Endothelial cell of umbilical vein (primary cell): ENCODE data around the gene TTLL7. TPM values are rescaled to one million over a fixed set of nuclear protein-coding genes. Genes with fewer than 3 reads are reported as not detected.

ENCODE experiments used
- BruUV-seq: library from RNA; stranded (reverse); fragments of 400-500 nt; replicated peaks from 2 replicates; lab custom pipeline; 2021; lab: Mats Ljungman, UMichigan
- CTCF ChIA-PET: fragments of 300-600, 350-600 bp; sonication (Branson Sonifier 250); formaldehyde crosslinking; loops from one replicate; lab custom pipeline; 2021; ENCODE audit warnings: antibody characterized with exemption, inconsistent platforms; lab: Charles Lee
- POLR2A ChIA-PET: fragments of 300-600, 350-600 bp; sonication (Branson Sonifier 250); formaldehyde crosslinking; loops from one replicate; lab custom pipeline; 2021; ENCODE audit warnings: antibody characterized with exemption, inconsistent platforms; lab: Charles Lee
- DNase-seq: peaks from one replicate; pipeline ENCODE4 v3.0.0-alpha.2; 2011; ENCODE audit warnings: low read depth, low spot score
- FAIRE-seq: peaks from 2 replicates; lab custom pipeline; 2011; peaks lifted over from hg19 to GRCh38; lab: Jason Lieb, UNC
- H2AFZ ChIP-seq: 2 replicates; pipeline ENCODE4 v1.6.0; 2012; ENCODE audit warnings: low read depth, low read length, control low read depth, inconsistent platforms
- H3K27ac ChIP-seq: 2 replicates; pipeline ENCODE4 v1.5.1; 2011; ENCODE audit warnings: low read depth, mild to moderate bottlenecking, control low read depth, low read length, moderate library complexity; ENCODE audit not compliant: insufficient read depth
- H3K27me3 ChIP-seq, 2 experiments: 2 replicates each; pipeline versions ENCODE4 v1.6.0 to v1.6.1; 2011; ENCODE audit warnings: low read length in 2 of 2, mixed read lengths in 1 of 2; ENCODE audit not compliant: control insufficient read depth in 2 of 2, insufficient read depth in 2 of 2
- H3K36me3 ChIP-seq, 2 experiments: 2 replicates in 1 of 2; 3 replicates in 1 of 2; pipeline ENCODE4 v1.5.1; 2011; ENCODE audit warnings: low read length in 2 of 2, mild to moderate bottlenecking in 1 of 2, moderate library complexity in 1 of 2; ENCODE audit not compliant: control insufficient read depth in 2 of 2, insufficient read depth in 2 of 2; ENCODE audit errors: extremely low read depth in 1 of 2
- H3K4me1 ChIP-seq: 3 replicates; pipeline ENCODE4 v1.5.1; 2011; ENCODE audit warnings: mild to moderate bottlenecking, low read length; ENCODE audit not compliant: control insufficient read depth, insufficient read depth; ENCODE audit errors: extremely low read depth
- H3K4me2 ChIP-seq: 2 replicates; pipeline ENCODE4 v1.6.1; 2011; ENCODE audit warnings: low read length, control low read depth, mixed read lengths; ENCODE audit not compliant: insufficient read depth
- H3K4me3 ChIP-seq, 3 experiments: fragments of 200-600 bp in 1 of 3; sonication (generic), shearing (Covaris generic) in 1 of 3; replicated peaks in 1 of 3; 2 replicates each; pipeline ENCODE4 v1.5.1; 2011 to 2016; ENCODE audit warnings: control low read depth in 3 of 3, low read length in 3 of 3, mild to moderate bottlenecking in 2 of 3, inconsistent platforms in 1 of 3, low read depth in 1 of 3, moderate library complexity in 1 of 3; ENCODE audit not compliant: insufficient read depth in 1 of 3
- H3K79me2 ChIP-seq: 2 replicates; pipeline ENCODE4 v1.6.0; 2012; ENCODE audit warnings: low read length, inconsistent platforms; ENCODE audit not compliant: control insufficient read depth, insufficient read depth
- H3K9ac ChIP-seq: replicated peaks from 2 replicates; pipeline ENCODE3; 2011; ENCODE audit warnings: low read length, control low read depth; ENCODE audit not compliant: insufficient read depth; ENCODE audit errors: extremely low read depth
- H3K9me1 ChIP-seq: replicated peaks from 3 replicates; pipeline ENCODE4 v1.6.0; 2011; ENCODE audit warnings: mild to moderate bottlenecking, low read length; ENCODE audit not compliant: control insufficient read depth, insufficient read depth; ENCODE audit errors: extremely low read depth
- H3K9me3 ChIP-seq: replicated peaks from 2 replicates; pipeline ENCODE4 v1.5.1; 2012; ENCODE audit warnings: low read length, inconsistent platforms; ENCODE audit not compliant: control insufficient read depth, insufficient read depth
- H4K20me1 ChIP-seq: replicated peaks from 2 replicates; pipeline ENCODE3; 2011; ENCODE audit warnings: mild to moderate bottlenecking, low read length; ENCODE audit not compliant: control insufficient read depth, insufficient read depth; ENCODE audit errors: extremely low read depth
- CTCF ChIP-seq, 2 donors: IDR thresholded peaks; 1 replicate in 1 of 2; 2 replicates in 1 of 2; pipeline ENCODE4 v1.5.1; 2011; ENCODE audit warnings: low read length in 2 of 2, mild to moderate bottlenecking in 2 of 2, moderate library complexity in 2 of 2, control low read depth in 1 of 2, inconsistent platforms in 1 of 2, low read depth in 1 of 2; ENCODE audit not compliant: insufficient read depth in 1 of 2; ENCODE audit errors: extremely low read depth in 1 of 2
- EZH2 ChIP-seq: IDR thresholded peaks from 2 replicates; pipeline ENCODE4 v1.6.1; 2012; ENCODE audit warnings: borderline replicate concordance, low read depth, mild to moderate bottlenecking, moderate library complexity, low read length, inconsistent platforms; ENCODE audit not compliant: severe bottlenecking
- FOS ChIP-seq: IDR thresholded peaks from 2 replicates; pipeline ENCODE4 v1.6.1; 2011; ENCODE audit warnings: mild to moderate bottlenecking, low read length, moderate library complexity, borderline replicate concordance; ENCODE audit not compliant: insufficient read depth
- GATA2 ChIP-seq: IDR thresholded peaks from 2 replicates; pipeline ENCODE4 v1.7.0; 2011; ENCODE audit warnings: low read depth, mild to moderate bottlenecking, moderate library complexity, mixed read lengths, low read length; ENCODE audit not compliant: insufficient read length, insufficient read depth
- JUN ChIP-seq: IDR thresholded peaks from 2 replicates; pipeline ENCODE4 v1.6.1; 2011; ENCODE audit warnings: borderline replicate concordance, low read depth; ENCODE audit not compliant: insufficient read length, insufficient read depth
- MYC ChIP-seq: IDR thresholded peaks from one replicate; pipeline ENCODE4 v1.6.1; 2011; ENCODE audit warnings: mild to moderate bottlenecking, low read depth, low read length
- POLR2A ChIP-seq: IDR thresholded peaks from 2 replicates; pipeline ENCODE4 v1.6.1; 2012; ENCODE audit warnings: low read depth, mild to moderate bottlenecking, control low read depth, low read length
- POLR2AphosphoS5 ChIP-seq: IDR thresholded peaks from 2 replicates; pipeline ENCODE4 v1.6.1; 2012; ENCODE audit warnings: low read depth, mild to moderate bottlenecking, control low read depth, low read length, moderate library complexity; ENCODE audit not compliant: insufficient read depth
- dilution Hi-C: fragments of 300-500 bp; cut with MboI; formaldehyde crosslinking; loops from one replicate; pipeline ENCODE4 v1.15.0; 2019; ENCODE audit warnings: low sequenced_read_pairs; ENCODE audit not compliant: extremely low pct_ligation_motif_present
- intact Hi-C: fragments of 100-400 bp; cut with micrococcal nuclease; formaldehyde crosslinking; loops from one replicate; pipeline ENCODE4 v1.10.0; 2022
- polyA plus RNA-seq, 4 experiments: library from polyadenylated mRNA; depleted of rRNA in 3 of 4; stranded (reverse) in 3 of 4; unstranded in 1 of 4; fragments of >200 nt; gene quantifications; 2 replicates each; pipeline versions ENCODE4 v1.2.1 to v1.2.3, GENCODE V29; 2011 to 2012; ENCODE audit warnings: missing spikeins in 1 of 4
- total RNA-seq: library from RNA; stranded (reverse); gene quantifications from 2 replicates; pipeline ENCODE4 v1.2.3, GENCODE V29; 2021
- TF ChIP-seq, protein P1 (sequence below): IDR thresholded peaks from 2 replicates; pipeline ENCODE4 v1.6.1; 2011; ENCODE audit not compliant: insufficient read depth, insufficient read length

The TTLL7 gene
- total and polyA plus RNA-seq, 2 donors (not counting 3 experiments of a cell fraction or from before 2014, with no cell fraction given): 2.1 to 11.7 TPM

DNA sequence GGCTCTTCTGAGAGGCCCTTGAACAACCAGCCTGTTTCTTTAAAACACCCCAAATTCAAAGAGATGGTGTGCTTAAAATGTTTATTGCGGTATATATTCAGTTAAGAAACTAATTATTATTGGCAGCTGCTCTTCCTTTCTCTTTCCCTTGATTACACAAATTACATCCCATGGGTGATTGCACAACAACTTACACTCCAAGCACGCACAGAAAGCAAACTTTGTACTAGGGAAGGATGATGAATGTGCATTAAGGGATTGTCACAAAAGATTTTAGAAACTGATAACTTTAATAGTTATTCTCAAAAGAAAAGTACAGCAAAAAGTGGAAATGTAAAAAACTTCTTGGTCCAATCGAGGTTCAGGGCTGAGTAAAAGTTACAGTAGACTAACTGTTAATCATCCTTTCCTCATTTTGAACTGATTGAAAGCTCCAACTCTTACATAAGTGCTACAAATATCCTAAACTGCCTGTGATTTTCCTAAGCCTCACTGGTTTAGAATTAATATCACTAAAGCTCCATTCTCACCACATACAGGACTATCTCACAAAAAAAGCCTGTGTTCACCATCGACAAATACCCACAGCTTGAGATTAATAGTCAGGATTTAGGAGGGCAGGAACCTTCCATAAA, 153.4 kb downstream of the TTLL7 start:
- no peak for TF ChIP-seq JUN
- TF ChIP-seq FOS: no peak
- no peak for TF ChIP-seq MYC
- no peak for TF ChIP-seq POLR2A
- TF ChIP-seq GATA2: no peak
- TF ChIP-seq POLR2AphosphoS5: no peak
- TF ChIP-seq, protein P1, sequence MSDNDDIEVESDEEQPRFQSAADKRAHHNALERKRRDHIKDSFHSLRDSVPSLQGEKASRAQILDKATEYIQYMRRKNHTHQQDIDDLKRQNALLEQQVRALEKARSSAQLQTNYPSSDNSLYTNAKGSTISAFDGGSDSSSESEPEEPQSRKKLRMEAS: no peak
- no peak for TF ChIP-seq EZH2
- TF ChIP-seq CTCF (IDR thresholded peaks at IDR 0.05; ENCODE audit: extremely low read depth in 1 of 2, insufficient read depth in 1 of 2, low read depth in 1 of 2, low read length in 2 of 2): no peak
- no peak overlapping the region for H3K4me2 ChIP-seq
- FAIRE-seq: no peak
- H4K20me1 ChIP-seq: no peaks in the 10 kb centered on the region
- DNase-seq: no peak
- no peaks in the 10 kb centered on the region for H3K79me2 ChIP-seq
- CTCF ChIA-PET: interaction anchor here (1.9 kb wide), 1 partner anchor 15 kb away, joined by 5 read pairs; no protein-coding TSS in a partner anchor
- POLR2A ChIA-PET: no interaction called here
- no peaks in the 10 kb centered on the region for H3K9me1 ChIP-seq
- dilution Hi-C loops (no loop called here), intact Hi-C loops (no loop called here)
- H3K9ac ChIP-seq: no peak overlapping the region
- BruUV-seq: no TSS peak
- no peak overlapping the region for H2AFZ ChIP-seq
- no peaks in the 10 kb centered on the region for H3K4me1 ChIP-seq
- H3K9me3 ChIP-seq: no peaks in the 10 kb centered on the region
- no peaks in the 10 kb centered on the region for H3K36me3 ChIP-seq
- no peak overlapping the region for H3K4me3 ChIP-seq
- no peak overlapping the region for H3K27ac ChIP-seq
- peaks cover 0 to 2% of the 10 kb centered on the region in 2 experiments for H3K27me3 ChIP-seq
